Fibroblast of skin of left biceps (primary cell): ENCODE data around the gene INTS1.

Source experiments
- DNase-seq, 2 experiments: peaks; one replicate each; pipeline ENCODE4 v3.0.0-alpha.2; 2013; ENCODE audit warnings: low read depth in 2 of 2

INTS1 gene

GRCh38 chr7:1503390-1503789 lies 799 bp downstream of the INTS1 start:
- DNase-seq: no peak

GRCh38 chr7:1502845-1503244 lies 1.3 kb downstream of the INTS1 start:
- no peak for DNase-seq

GRCh38 chr7:1501487-1502270 lies 2.5 kb downstream of the INTS1 start:
- no peak for DNase-seq

- no peak for DNase-seq
These were observed 4.0 kb downstream of the INTS1 start for GRCh38 chr7:1500064-1500807.

GRCh38 chr7:1499367-1500029 lies 4.7 kb downstream of the INTS1 start:
- no peak for DNase-seq

- no peak for DNase-seq
These were observed 5.6 kb downstream of the INTS1 start for GRCh38 chr7:1498370-1499305.

GRCh38 chr7:1497293-1497927 lies 6.8 kb downstream of the INTS1 start:
- DNase-seq: no peak

GRCh38 chr7:1496531-1497292 lies 7.5 kb downstream of the INTS1 start:
- no peak for DNase-seq

- no peak for DNase-seq
These were observed 8.5 kb downstream of the INTS1 start for GRCh38 chr7:1495564-1496242.

- DNase-seq: no peak
These were observed 9.2 kb downstream of the INTS1 start for GRCh38 chr7:1494866-1495563.

- DNase-seq: no peak
These were observed 9.7 kb downstream of the INTS1 start for GRCh38 chr7:1494447-1494846.

- DNase-seq: no peak
These were observed 10.6 kb downstream of the INTS1 start for GRCh38 chr7:1493571-1493970.

GRCh38 chr7:1493129-1493528 lies 11.1 kb downstream of the INTS1 start:
- DNase-seq: no peak

GRCh38 chr7:1492640-1493039 lies 11.5 kb downstream of the INTS1 start:
- no peak for DNase-seq

- DNase-seq: no peak
These were observed 12.0 kb downstream of the INTS1 start for GRCh38 chr7:1492221-1492620.

- no peak for DNase-seq
These were observed 13.4 kb downstream of the INTS1 start for GRCh38 chr7:1490837-1491236.

- DNase-seq: no peak
These were observed 14.9 kb downstream of the INTS1 start for GRCh38 chr7:1489336-1489735.

- DNase-seq: no peak
These were observed 16.2 kb downstream of the INTS1 start for GRCh38 chr7:1488016-1488415.

GRCh38 chr7:1487466-1487865 lies 16.7 kb downstream of the INTS1 start:
- no peak for DNase-seq
